Peyer's patch (tissue), 4 donors: ENCODE data around the gene CLCN1.

Experiments
- CTCF ChIP-seq, 6 experiments: fragments of 450-650 bp in 4 of 6; fragments of 200-600 bp in 2 of 6; sonication (generic) in 1 of 6; IDR thresholded peaks; one replicate each; pipeline ENCODE4 v1.5.1; 2017 to 2019; ENCODE audit warnings: antibody characterized with exemption in 6 of 6, mild to moderate bottlenecking in 3 of 6, moderate library complexity in 1 of 6
- POLR2A ChIP-seq, 2 donors: fragments of 450-650 bp; IDR thresholded peaks; one replicate each; pipeline ENCODE4 v1.5.1; 2017; ENCODE audit warnings: antibody characterized with exemption in 2 of 2, mild to moderate bottlenecking in 2 of 2, moderate library complexity in 2 of 2

- TF ChIP-seq CTCF (IDR thresholded peaks at IDR 0.05) (peak in 1 of 6 experiments; percentile 4), POLR2A (IDR thresholded peaks at IDR 0.05) (peak; percentile 77 to 82)
Observed at GRCh38 chr7:143380646-143381426, 64.9 kb downstream of the CLCN1 start, which contains the start of gene ZYX.
